Keratinocyte (primary cell): Measurements from ENCODE around the gene GEMIN2. TPM values are rescaled to one million over a fixed set of nuclear protein-coding genes. Genes with fewer than 3 reads are reported as not detected.
"Not testable (repeated sequence)": the region's sequence is repeated elsewhere in the genome, so short reads cannot be mapped to it uniquely, and the experiment has no call there.

Source experiments
- DNase-seq: peaks from one replicate; pipeline ENCODE4 v3.0.0-alpha.2; 2011; ENCODE audit warnings: low read depth, missing footprints, low spot score
- FAIRE-seq: peaks from 2 replicates; lab custom pipeline; 2011; peaks lifted over from hg19 to GRCh38; lab: Jason Lieb, UNC
- H2AFZ ChIP-seq: 2 replicates; pipeline ENCODE4 v1.6.0; 2012; ENCODE audit warnings: low read length, control low read depth, inconsistent platforms; ENCODE audit not compliant: control insufficient read depth
- H3K27ac ChIP-seq: 2 replicates; pipeline ENCODE4 v1.5.1; 2011; ENCODE audit warnings: low read length; ENCODE audit not compliant: control insufficient read depth, insufficient read depth
- H3K27me3 ChIP-seq: 3 replicates; pipeline ENCODE4 v1.6.0; 2011; ENCODE audit warnings: low read length; ENCODE audit not compliant: control insufficient read depth, insufficient read depth; ENCODE audit errors: extremely low read depth
- H3K36me3 ChIP-seq, 2 experiments: 2 replicates in 1 of 2; 3 replicates in 1 of 2; pipeline ENCODE4 v1.5.1; 2011; ENCODE audit warnings: low read length in 2 of 2, mild to moderate bottlenecking in 1 of 2; ENCODE audit not compliant: control insufficient read depth in 2 of 2, insufficient read depth in 2 of 2; ENCODE audit errors: extremely low read depth in 1 of 2
- H3K4me1 ChIP-seq: 3 replicates; pipeline ENCODE4 v1.5.1; 2011; ENCODE audit warnings: low read length; ENCODE audit not compliant: control insufficient read depth, insufficient read depth; ENCODE audit errors: extremely low read depth
- H3K4me2 ChIP-seq: 3 replicates; pipeline ENCODE4 v1.6.0; 2011; ENCODE audit warnings: low read depth, low read length; ENCODE audit not compliant: control insufficient read depth, insufficient read depth; ENCODE audit errors: extremely low read depth
- H3K4me3 ChIP-seq, 3 experiments: fragments of 200-600 bp in 1 of 3; sonication (generic) in 1 of 3; 2 replicates in 2 of 3; 3 replicates in 1 of 3; pipeline ENCODE4 v1.5.1; 2011 to 2016; ENCODE audit warnings: low read length in 3 of 3, mild to moderate bottlenecking in 3 of 3, control low read depth in 2 of 3, inconsistent platforms in 1 of 3, low read depth in 1 of 3, mixed read lengths in 1 of 3, mixed run types in 1 of 3, moderate library complexity in 1 of 3; ENCODE audit not compliant: control insufficient read depth in 2 of 3, insufficient read depth in 2 of 3; ENCODE audit errors: extremely low read depth in 1 of 3
- H3K79me2 ChIP-seq: 2 replicates; pipeline ENCODE4 v1.6.0; 2012; ENCODE audit warnings: low read length; ENCODE audit not compliant: control insufficient read depth, insufficient read depth
- H3K9ac ChIP-seq: 3 replicates; pipeline ENCODE4 v1.6.0; 2011; ENCODE audit warnings: low read length; ENCODE audit not compliant: control insufficient read depth, insufficient read depth; ENCODE audit errors: extremely low read depth
- H3K9me1 ChIP-seq: 3 replicates; pipeline ENCODE4 v1.6.0; 2011; ENCODE audit warnings: low read length; ENCODE audit not compliant: control insufficient read depth, insufficient read depth; ENCODE audit errors: extremely low read depth
- H3K9me3 ChIP-seq: 2 replicates; pipeline ENCODE4 v1.5.1; 2012; ENCODE audit warnings: low read depth, low read length; ENCODE audit not compliant: control insufficient read depth
- H4K20me1 ChIP-seq: 3 replicates; pipeline ENCODE4 v1.6.0; 2011; ENCODE audit warnings: low read length; ENCODE audit not compliant: control insufficient read depth, insufficient read depth; ENCODE audit errors: extremely low read depth
- CTCF ChIP-seq, 3 experiments: IDR thresholded peaks in 1 of 3; conservative IDR thresholded peaks in 1 of 3; optimal IDR thresholded peaks in 1 of 3; 2 replicates in 2 of 3; 3 replicates in 1 of 3; pipeline versions ENCODE3 to v1.5.1; 2011; ENCODE audit warnings: low read length in 3 of 3, mild to moderate bottlenecking in 3 of 3, moderate library complexity in 2 of 3, control low read depth in 1 of 3, inconsistent platforms in 1 of 3; ENCODE audit not compliant: insufficient read depth in 2 of 3; ENCODE audit errors: extremely low read depth in 1 of 3
- EZH2 ChIP-seq: IDR thresholded peaks from one replicate; pipeline ENCODE4 v1.6.1; 2012; ENCODE audit warnings: inconsistent platforms, mild to moderate bottlenecking, low read length, moderate library complexity
- dilution Hi-C: fragments of 300-500 bp; cut with MboI; formaldehyde crosslinking; loops from one replicate; pipeline ENCODE4 v1.7.0; 2020; ENCODE audit warnings: low sequenced_read_pairs; ENCODE audit not compliant: extremely low pct_ligation_motif_present
- polyA plus RNA-seq, 5 experiments: library from polyadenylated mRNA; depleted of rRNA in 3 of 5; stranded (reverse) in 3 of 5; stranded (forward) in 1 of 5; unstranded in 1 of 5; fragments of >200 nt; gene quantifications; 1 replicate in 1 of 5; 2 replicates in 3 of 5; 3 replicates in 1 of 5; pipeline versions ENCODE4 v1.2.1 to v1.2.3, GENCODE V29; 2011 to 2012; ENCODE audit warnings: missing spikeins in 2 of 5, low read depth in 1 of 5, low replicate concordance in 1 of 5

GEMIN2 gene
- polyA plus RNA-seq, 1 donor (not counting 4 experiments of a cell fraction or from before 2014, with no cell fraction given): 28.7 TPM

DNA sequence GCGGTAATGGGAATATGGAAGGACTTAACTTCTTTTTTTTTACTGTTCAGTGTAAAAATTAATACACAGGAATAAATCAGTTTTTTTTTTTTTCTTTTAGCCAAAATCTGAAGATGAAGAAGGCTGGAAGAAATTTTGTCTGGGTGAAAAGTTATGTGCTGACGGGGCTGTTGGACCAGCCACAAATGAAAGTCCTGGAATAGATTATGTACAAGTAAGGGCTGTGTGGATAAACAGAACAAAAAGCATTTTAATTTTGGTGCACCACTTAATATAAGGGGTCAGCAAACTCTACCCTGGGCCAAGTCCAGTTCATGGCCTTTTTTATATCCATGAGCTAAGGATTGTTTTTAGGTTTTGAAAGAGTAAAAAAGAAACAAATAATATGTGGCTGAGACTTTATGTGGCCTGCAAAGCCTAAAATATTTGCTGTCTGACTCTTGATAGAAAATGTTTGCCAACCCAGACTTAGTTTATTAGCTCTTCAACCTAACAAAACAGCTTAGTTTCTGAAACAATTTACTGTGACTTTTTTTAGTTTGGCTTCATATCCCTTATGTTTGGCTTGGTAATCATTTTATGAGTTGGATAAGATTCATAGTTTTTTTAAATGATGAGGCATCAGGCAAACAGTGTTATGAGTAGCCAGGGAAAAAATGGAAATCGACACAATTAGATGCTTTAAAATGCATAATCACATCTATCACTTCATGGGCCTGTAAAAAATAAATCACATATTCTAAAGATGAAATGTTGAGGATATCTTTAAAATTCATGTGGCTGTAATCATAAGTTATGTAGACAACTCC, 8.4 kb downstream of the GEMIN2 start:
- Histone ChIP-seq H3K4me3 (no peak overlapping the region), H3K9me3 (no peaks in the 10 kb centered on the region), H3K79me2 (no peaks in the 10 kb centered on the region), H3K4me1 (no peaks in the 10 kb centered on the region), H2AFZ (no peak overlapping the region), H4K20me1 (no peaks in the 10 kb centered on the region), H3K27ac (no peak overlapping the region), H3K4me2 (no peak overlapping the region), H3K36me3 (peaks cover 10% of the 10 kb centered on the region in 2 experiments), H3K9me1 (no peaks in the 10 kb centered on the region), H3K27me3 (no peaks in the 10 kb centered on the region), H3K9ac (no peak overlapping the region)
- FAIRE-seq (no peak), DNase-seq (no peak)
- no peak for TF ChIP-seq EZH2
- no peak for TF ChIP-seq CTCF (optimal IDR thresholded peaks at IDR 0.05 in 1 of 3, IDR thresholded peaks at IDR 0.05 in 1 of 3, conservative IDR thresholded peaks at IDR 0.05 in 1 of 3; ENCODE audit: extremely low read depth in 1 of 3, insufficient read depth in 2 of 3, low read length in 3 of 3)
- dilution Hi-C loops: no loop called here

DNA sequence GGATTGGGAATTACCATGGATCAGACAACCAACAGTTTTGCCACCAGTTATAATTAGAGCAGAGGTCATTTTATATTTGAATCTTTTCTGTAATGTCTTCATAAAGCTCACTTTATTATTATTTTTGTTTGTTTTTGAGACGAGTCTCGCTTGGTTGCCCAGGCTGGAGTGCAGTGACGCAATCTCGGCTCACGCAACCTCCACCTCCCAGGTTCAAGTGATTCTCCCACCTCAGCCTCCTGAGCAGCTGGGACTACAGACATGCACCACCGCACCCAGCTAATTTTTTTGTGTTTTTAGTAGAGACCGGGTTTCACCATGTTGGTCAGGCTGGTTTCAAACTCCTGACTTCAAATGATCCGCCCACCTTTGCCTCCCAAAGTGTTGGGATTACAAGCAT, 23.7 kb downstream of the GEMIN2 start:
- H3K36me3 ChIP-seq, dilution Hi-C loops: not testable (repeated sequence)

More for the DNA sequence above, 23.7 kb downstream of the GEMIN2 start:
- H3K27ac ChIP-seq, H3K9me3 ChIP-seq, H3K79me2 ChIP-seq, H3K9me1 ChIP-seq, H3K27me3 ChIP-seq, H3K4me3 ChIP-seq, H3K4me1 ChIP-seq, FAIRE-seq, DNase-seq, H3K4me2 ChIP-seq, H2AFZ ChIP-seq, H3K9ac ChIP-seq, H4K20me1 ChIP-seq: not testable (repeated sequence)
